NCI-H2029 (cell line): ENCODE data around the gene SLC39A8.
A peak's percentile ranks its signal among the peaks of the same experiment; 100 is the strongest.
"Not testable (repeated sequence)": the region's sequence is repeated elsewhere in the genome, so short reads cannot be mapped to it uniquely, and the experiment has no call there.

Source experiments
- DNase-seq: peaks from one replicate; lab custom pipeline; 2025; lab: John Stamatoyannopoulos, UW

The SLC39A8 gene

GRCh38 chr4:102301167-102301566 lies 44.1 kb downstream of the SLC39A8 start:
- no peak for DNase-seq

- no peak for DNase-seq
Observed at GRCh38 chr4:102299354-102300107, 45.8 kb downstream of the SLC39A8 start.

- DNase-seq: no peak
Observed at GRCh38 chr4:102298716-102299115, 46.6 kb downstream of the SLC39A8 start.

GRCh38 chr4:102295153-102295862 lies 50.0 kb downstream of the SLC39A8 start:
- DNase-seq: no peak

GRCh38 chr4:102288497-102288896 lies 56.8 kb downstream of the SLC39A8 start:
- no peak for DNase-seq

- DNase-seq: no peak
Observed at GRCh38 chr4:102285831-102286230, 59.5 kb downstream of the SLC39A8 start.

- no peak for DNase-seq
Observed at GRCh38 chr4:102281171-102281839, 64.0 kb downstream of the SLC39A8 start.

- not testable (repeated sequence) for DNase-seq
Observed at GRCh38 chr4:102273317-102273716, 72.0 kb downstream of the SLC39A8 start.

GRCh38 chr4:102272318-102272717 lies 73.0 kb downstream of the SLC39A8 start:
- no peak for DNase-seq

GRCh38 chr4:102268355-102268754 lies 76.9 kb downstream of the SLC39A8 start:
- no peak for DNase-seq

GRCh38 chr4:102263024-102263787 lies 82.1 kb downstream of the SLC39A8 start:
- DNase-seq: peak; percentile 36

GRCh38 chr4:102259702-102260101 lies 85.6 kb downstream of the SLC39A8 start:
- DNase-seq: no peak

GRCh38 chr4:102259081-102259480 lies 86.2 kb downstream of the SLC39A8 start:
- no peak for DNase-seq

- no peak for DNase-seq
Observed at GRCh38 chr4:102256321-102256720, 89.0 kb downstream of the SLC39A8 start.

- DNase-seq: no peak
Observed at GRCh38 chr4:102253860-102254259, 91.4 kb downstream of the SLC39A8 start.

GRCh38 chr4:102252171-102252570 lies 93.1 kb downstream of the SLC39A8 start:
- DNase-seq: no peak

- DNase-seq: no peak
Observed at GRCh38 chr4:102250341-102250740, 94.9 kb downstream of the SLC39A8 start.

- no peak for DNase-seq
Observed at GRCh38 chr4:102247041-102247440, 98.2 kb downstream of the SLC39A8 start.

- DNase-seq: no peak
Observed at GRCh38 chr4:102246416-102246815, 98.9 kb downstream of the SLC39A8 start.

- DNase-seq: no peak
Observed at GRCh38 chr4:102244878-102245535, 100.3 kb downstream of the SLC39A8 start.

- DNase-seq: not testable (repeated sequence)
Observed at GRCh38 chr4:102243296-102243695, 102.0 kb downstream of the SLC39A8 start.
